GM21515 (cell line): ENCODE results near the gene MID2.
"Not testable (repeated sequence)": the region's sequence is repeated elsewhere in the genome, so short reads cannot be mapped to it uniquely, and the experiment has no call there.

Source experiments
- ATAC-seq: cut with Tn5 transposase; IDR thresholded peaks from one replicate; pipeline ENCODE4 v1.9.1; 2021; ENCODE audit not compliant: unreplicated experiment

MID2 gene

GRCh38 chrX:107842715-107843400 is 17.2 kb downstream of the MID2 start:
- no peak for ATAC-seq

GRCh38 chrX:107845625-107846024 is 20.0 kb downstream of the MID2 start:
- ATAC-seq = no peak

- no peak for ATAC-seq
These were observed 22.9 kb downstream of the MID2 start for GRCh38 chrX:107848591-107848990.

- no peak for ATAC-seq
These were observed 24.2 kb downstream of the MID2 start for GRCh38 chrX:107849747-107850421.

- no peak for ATAC-seq
These were observed 24.7 kb downstream of the MID2 start for GRCh38 chrX:107850422-107850765.

- ATAC-seq = no peak
These were observed 25.5 kb downstream of the MID2 start for GRCh38 chrX:107851215-107851614.

- ATAC-seq = not testable (repeated sequence)
These were observed 26.0 kb downstream of the MID2 start for GRCh38 chrX:107851665-107852064.

GRCh38 chrX:107856289-107856688 is 30.6 kb downstream of the MID2 start:
- no peak for ATAC-seq

GRCh38 chrX:107857041-107857440 is 31.4 kb downstream of the MID2 start:
- ATAC-seq = not testable (repeated sequence)

- ATAC-seq = no peak
These were observed 32.2 kb downstream of the MID2 start for GRCh38 chrX:107857837-107858236.

GRCh38 chrX:107861056-107861455 is 35.4 kb downstream of the MID2 start:
- ATAC-seq = no peak

- no peak for ATAC-seq
These were observed 45.5 kb downstream of the MID2 start for GRCh38 chrX:107871136-107871535.

- ATAC-seq = no peak
These were observed 52.4 kb downstream of the MID2 start for GRCh38 chrX:107878106-107878505.

- no peak for ATAC-seq
These were observed 54.5 kb downstream of the MID2 start for GRCh38 chrX:107880054-107880610.

GRCh38 chrX:107894038-107894437 is 68.4 kb downstream of the MID2 start:
- ATAC-seq = no peak

GRCh38 chrX:107902721-107903120 is 77.1 kb downstream of the MID2 start:
- ATAC-seq = no peak

GRCh38 chrX:107905366-107905765 is 79.7 kb downstream of the MID2 start:
- no peak for ATAC-seq

- ATAC-seq = no peak
These were observed 98.6 kb downstream of the MID2 start for GRCh38 chrX:107924136-107924746.

- ATAC-seq = no peak
These were observed 108.6 kb downstream of the MID2 start for GRCh38 chrX:107934262-107934661.

GRCh38 chrX:107935200-107935599 is 109.5 kb downstream of the MID2 start:
- no peak for ATAC-seq

- ATAC-seq = no peak
These were observed 110.2 kb downstream of the MID2 start for GRCh38 chrX:107935664-107936433.

GRCh38 chrX:107936434-107936730 is 110.7 kb downstream of the MID2 start:
- ATAC-seq = no peak
